HG03064 (cell line): Measurements from ENCODE around the gene LPCAT1.
"Not testable (repeated sequence)": the region's sequence is repeated elsewhere in the genome, so short reads cannot be mapped to it uniquely, and the experiment has no call there.

ENCODE experiments used
- ATAC-seq: cut with Tn5 transposase; IDR thresholded peaks from one replicate; pipeline ENCODE4 v1.9.1; 2021; ENCODE audit warnings: low read depth; ENCODE audit not compliant: unreplicated experiment

LPCAT1 gene

DNA sequence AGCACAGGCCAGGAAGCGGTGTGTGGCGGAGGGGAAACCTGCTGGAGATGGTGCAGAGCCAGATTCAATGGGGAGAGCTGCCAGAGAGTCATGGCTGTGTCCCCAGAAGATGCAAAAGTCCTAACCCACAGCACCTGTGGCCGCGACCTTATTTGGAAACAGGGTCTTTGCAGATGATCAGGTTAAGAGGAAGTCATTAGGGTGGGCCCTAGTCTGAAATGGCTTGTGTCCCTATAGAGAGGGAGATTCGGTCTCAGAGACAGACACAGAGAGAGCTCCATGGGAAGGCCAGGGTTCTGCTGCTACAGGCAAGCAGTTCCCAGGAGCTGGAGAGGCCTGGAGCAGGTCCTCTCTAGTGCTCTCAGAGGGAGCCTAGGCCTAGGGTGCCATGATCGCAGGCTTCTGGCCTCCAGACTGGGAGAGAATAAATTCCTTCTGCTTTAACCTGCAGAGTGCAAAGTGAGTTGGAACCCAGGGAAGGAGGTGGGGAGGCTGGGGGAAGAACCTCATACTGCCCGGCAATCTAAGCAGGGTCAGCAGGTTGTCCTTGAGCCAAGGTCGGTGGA, 1.9 kb upstream of the LPCAT1 start:
- no peak for ATAC-seq

DNA sequence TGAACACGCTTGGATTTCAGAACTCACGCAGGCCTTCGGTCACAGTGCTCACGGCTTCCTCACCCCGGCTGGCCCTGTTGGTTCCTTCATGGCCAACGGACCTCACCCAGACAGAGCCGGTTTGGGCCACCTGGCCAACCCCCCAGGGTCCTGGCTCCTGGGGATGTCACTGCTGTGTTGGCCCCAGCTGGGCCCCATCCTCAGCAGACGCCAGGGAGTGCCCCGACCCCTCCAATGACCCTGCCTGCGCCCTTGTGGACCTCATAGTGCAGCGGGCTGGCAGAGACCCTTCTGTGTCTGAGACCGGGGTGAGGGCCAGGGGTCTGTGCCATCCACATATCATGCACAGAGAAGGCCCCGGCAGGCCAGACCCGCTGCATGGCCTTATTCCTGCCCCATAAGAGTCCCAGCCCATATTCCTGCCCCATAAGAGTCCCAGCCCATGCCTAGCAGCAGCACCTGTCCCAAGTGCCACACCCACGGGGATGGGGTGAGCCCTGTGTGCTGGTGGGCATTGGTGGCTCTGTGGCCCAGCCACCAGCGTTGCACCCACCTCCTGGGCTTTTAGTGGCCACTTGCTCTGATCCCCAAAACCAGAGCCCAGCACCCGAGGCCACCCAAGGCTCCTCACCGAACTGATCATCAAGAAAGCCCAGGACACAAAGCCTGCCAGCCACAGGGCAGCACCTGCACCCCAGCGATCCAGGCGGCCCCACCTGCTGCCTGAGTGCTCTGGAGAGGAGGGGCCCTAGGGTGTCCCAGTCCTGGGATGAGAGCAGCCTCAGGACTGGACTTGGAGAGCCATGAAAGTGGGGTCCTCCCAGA, 1.3 kb upstream of the LPCAT1 start:
- ATAC-seq, result no peak

DNA sequence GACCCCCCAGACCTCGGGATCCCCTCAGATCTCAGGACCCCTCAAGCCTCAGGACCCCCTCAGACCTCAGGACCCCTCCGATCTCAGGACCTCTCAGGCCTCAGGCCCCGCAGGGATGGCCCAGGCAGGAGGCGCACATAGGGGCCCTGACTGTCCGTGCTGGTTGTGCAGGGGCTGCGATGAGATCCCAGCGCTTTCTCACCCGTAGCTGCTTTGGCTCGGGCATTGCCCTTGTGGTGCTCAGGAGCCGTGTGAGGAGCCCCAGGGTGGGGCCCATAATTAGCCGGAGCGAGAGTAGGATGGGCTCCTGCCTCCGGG, 680 bp upstream of the LPCAT1 start:
- no peak for ATAC-seq

DNA sequence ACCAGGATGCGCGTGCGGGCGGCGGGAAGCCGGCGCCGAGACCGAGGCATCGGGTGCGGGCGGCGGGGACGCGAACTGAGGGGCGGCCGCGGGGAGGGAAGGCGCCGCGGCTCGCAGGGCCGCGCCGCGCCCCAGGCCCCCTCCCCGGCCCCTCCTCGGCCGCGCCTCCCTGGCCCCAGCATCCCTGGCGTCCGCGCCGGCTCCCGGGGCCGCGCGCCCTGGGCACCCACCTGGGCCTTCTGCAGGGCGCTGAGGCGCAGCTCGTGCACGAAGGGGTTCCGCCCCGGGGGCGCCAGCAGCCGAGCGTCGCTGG, 324 bp downstream of the LPCAT1 start:
- peak; percentile 27 for ATAC-seq

DNA sequence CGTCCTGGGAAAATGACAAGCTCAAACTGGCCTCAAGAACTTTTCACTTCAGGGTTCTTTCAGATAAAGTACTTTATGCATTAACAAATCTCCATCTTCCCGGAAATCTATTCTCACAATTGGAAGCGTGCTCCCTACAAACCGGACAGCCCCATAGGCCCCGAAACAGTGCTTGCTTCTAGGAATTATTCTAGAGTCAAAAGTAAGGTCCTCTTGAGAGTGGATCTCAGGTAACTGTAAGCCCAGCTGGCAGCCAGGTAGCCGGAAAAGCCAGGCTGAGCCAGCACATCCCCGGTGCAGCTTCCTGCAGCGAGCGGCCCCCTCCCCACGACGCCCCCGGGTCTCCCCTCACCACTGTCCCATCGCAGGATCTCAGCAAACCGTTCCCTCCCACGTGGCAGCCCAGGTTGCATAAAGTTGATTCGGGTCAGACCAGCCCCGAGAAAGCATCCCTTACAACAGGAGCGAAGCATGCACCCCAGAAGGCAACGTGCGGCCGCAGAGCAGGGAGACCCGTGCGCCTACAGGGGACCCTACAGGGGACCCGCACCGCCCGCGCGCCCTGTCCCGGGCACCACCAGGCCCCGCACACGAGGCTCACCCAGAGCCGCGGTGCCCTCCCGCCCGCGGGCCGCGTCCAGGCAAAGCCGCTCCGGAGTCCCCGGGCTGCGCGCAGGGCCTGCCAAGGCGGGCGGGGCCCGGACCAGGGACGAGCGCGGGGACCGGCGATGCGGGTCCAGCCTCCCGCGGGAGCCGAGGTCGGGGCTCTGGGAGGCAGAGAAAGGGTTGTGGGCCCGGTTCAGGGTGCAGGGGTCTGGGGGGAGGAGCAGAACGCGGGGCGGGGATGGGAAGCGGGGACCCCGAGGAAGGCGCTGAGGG, 920 bp downstream of the LPCAT1 start:
- ATAC-seq, result peak; percentile 2

DNA sequence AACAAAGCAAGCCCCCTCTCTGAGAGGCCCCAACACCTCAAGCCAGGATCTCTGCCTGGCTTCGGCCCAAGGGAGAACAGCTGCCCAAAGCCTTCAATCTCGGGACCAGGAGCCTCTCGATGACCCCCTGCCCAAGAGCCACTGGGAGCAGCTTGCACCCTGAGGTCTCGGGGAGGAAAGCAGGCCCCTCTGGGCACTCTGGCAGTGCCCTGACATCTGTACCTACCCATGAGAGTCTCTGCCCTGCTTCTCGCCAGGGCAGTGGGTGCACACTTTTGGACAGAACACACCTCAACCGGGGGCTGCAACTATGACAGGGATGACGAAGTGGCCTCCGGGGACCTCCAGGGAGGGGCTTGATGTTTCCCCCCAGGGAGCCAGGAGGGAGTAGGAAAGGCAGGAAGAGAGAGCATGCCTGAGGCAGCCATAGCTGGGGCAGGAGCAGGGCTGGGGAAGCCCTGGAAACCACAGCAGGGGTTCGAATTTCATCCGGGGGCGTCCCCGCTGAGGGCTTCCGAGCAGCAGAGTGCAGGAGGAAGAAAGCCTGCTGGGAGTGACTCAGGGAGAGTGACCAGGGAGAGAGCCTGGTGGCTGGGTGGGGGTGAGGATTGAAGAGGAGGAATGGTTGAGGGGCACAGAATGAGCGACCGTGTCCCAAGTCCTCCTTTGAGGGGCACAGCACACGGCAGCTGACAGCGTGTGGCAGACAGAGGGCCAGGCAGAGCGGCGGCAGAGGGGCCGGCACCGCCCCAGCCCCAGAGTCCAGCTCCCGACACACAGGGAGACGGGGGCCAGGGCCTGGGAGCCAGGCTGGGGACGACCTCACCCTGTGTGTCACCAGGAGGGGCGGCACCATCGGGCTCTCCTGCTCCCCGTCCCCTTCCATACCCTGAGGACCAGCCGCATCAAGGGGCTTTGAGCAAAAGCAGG, 1.8 kb downstream of the LPCAT1 start:
- ATAC-seq, result no peak

DNA sequence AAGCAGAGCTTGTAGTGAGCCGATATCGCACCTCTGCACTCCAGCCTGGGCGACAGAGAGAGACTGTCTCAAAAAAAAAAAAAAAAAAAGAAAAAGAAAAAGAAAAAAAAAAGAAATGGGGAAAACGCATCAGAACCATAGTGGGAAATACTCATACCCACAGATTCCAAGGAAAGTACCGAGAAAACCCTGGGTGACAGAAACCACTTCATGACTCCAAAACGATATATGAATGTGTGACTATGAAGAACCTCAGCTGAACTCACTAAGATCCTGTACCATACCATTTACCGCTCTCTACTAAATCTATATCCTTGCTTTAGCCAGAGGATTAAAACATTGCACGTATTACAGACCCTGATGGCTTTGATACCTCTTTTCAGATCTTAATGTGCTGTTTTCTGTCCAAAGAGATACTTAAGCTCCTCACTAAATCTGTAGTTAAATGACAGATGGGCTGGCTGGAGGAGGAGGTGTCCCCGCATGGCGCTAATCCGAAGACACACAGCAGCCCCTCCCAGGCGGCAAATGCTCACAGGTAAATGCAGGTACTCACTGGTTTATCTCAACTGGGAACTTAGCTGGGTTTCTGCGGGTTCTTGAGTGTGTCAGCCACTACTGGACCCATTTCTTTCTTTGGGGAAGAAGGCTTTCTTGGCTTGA, 2.8 kb downstream of the LPCAT1 start:
- no peak for ATAC-seq

DNA sequence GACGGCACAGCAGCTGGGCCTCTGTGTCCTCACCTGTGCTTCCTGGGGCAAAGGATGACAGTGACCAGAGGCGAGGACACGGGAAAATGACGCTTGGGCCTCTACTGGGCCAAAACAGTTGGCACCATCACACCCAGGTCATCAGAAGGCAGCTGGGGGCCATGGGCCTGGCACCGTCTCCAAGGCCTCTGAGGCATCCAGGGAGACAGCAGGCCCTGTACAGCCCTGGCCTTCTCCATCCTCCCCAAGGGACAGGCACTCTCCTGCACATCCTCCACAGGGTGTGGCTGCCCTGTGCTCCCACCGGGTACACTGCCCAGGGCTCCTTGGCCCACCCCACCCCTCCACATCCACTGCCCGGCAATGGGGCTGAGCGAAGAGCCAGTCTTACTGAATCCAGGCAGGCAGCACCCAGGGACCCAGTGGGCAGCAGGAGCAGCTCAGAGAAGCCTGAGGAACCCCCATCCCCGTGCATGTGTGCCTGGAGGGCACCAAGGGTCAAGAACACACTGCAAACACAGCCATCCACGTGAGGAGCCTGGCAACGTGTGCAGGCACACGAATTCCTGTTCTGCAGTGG, 4.0 kb downstream of the LPCAT1 start:
- no peak for ATAC-seq

DNA sequence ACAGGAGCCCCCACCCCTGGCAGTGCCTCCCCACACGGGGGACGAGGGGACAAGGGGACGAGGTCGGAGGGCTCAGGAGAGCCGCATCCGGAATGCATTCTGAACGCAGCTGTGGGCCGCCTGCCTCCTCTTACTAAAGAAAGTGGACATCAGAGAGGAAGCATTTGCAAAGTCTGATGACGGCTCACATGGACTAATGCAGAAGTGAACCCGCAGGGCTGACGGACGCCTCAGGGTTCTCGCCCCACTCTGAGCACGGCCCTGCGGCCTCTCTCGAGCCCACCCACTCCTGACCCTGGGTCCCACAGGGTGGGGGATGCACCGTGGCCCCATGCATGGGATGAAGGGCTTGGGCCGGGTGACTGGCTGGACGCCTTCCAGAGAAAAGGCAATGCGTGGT, 5.9 kb downstream of the LPCAT1 start:
- no peak for ATAC-seq

DNA sequence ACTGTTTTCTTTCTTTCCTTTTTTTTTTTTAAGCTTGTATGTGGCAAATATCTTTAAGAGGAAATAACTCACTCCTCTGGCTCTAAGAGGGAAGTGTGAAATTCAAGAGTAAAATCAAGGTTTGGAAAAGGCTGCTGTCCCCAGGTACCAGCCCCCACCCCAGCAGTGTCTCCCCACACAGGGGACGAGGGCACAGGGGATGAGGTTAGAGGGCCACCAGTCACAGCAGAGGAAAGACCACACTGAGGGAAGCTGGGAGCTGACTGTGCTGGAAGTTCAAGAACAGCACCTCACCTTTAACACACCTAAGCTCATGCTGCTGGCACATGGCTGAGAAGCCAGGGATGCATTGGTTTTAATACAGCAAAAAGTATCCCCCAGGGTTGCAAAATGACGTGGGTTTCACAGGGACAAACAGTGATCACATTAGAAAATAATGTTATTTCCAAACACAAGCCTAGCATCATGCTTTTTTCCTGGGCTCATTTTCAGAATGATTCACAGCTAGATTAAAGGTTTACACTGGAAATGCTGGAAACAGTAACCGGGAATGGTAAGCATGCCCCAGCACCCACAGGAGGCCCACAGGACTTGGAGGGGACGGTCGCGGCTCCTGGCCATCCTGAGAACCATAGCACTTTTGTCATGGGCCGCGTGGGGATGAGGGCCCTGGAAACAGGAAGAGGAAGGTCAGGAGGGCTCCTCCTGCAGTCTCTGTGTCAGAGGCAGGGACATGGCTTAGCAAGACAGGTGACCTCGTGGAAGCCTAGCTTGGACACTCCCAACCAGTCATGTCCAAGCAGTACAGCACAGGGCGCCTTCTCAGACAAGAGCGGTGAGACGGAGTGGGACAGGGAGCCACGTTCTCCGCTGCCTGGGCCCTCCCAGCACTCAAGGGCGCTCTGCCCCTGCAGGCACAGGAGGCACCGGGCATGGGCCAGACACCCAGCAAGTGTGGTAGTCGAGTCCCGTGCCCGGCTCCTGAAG, 6.9 kb downstream of the LPCAT1 start:
- no peak for ATAC-seq

DNA sequence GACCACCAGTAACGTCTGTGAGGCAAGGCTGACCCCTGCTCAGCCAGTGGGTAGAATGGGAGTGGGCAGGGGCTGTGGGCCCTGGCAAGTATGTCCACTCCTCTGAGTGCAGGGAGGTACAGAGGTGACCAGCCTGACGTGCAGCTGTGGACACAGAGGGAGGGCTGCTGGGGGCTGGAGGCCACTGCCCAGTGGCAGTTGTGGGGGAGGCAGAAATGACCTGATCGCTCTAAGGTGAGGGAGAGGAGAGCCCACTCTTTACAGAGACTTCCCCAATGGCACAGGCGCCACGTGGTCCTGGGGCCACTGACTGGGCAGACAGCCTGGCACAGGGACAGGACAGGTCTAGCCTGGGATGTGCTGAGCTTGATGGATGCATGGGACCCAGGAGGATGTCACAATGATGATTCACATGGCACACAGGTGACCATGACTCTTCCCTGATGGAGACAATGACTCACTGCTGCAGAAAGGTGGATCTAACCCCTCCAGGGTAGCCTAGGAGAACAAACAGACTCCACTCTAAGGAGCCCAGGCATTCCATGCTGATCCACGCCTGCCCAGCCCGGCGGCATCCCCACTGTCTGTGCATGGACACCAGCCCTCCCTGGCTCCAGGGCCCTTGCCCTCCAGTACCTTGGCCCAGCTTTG, 7.7 kb downstream of the LPCAT1 start:
- no peak for ATAC-seq

DNA sequence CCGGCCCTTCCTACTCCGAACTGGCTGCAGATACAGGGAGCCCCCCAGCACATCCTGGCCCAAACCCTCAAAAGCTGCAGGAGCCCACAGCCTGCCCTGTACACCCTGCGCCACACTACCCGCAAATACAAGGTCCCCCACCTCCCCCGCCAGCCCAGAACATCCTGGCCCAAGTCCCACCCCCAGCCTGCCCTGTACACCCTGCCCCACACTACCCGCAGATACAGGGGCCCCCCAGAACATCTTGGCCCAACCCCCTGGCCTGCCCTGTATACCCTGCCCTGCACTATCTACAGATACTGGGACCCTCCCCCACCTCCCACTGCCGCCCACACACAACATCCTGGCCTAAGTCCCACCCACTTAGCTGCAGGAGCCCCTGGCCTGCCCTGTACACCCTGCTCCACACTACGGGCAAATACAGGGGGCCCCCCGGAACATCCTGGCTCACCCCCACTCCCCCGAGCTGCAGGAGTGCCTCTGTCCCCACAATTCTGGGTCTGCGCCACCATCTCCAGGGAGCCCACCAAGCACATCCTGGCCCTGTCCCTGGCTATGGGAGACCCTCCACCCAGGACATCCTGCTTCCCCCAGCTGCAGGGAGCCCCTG, 8.3 kb downstream of the LPCAT1 start:
- ATAC-seq, result no peak

DNA sequence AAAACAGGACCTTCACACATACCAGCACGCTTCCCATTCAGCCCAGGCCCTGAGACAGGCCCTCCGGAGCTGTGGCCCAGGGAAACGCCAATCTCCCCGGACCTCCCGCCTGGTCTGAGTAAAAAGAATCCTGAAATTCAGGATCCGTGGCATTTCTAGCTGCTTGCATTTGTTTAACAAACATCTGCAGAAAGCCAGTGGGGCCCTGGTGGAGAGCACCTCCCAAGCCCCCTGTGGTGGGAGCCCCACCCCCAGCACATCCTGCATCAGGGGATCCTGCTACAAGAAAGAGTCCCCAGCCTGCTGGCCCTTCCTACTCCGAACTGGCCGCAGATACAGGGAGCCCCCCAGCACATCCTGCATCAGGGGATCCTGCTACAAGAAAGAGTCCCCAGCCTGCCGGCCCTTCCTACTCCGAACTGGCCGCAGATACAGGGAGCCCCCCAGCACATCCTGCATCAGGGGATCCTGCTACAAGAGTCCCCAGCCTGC, 8.9 kb downstream of the LPCAT1 start:
- not testable (repeated sequence) for ATAC-seq

DNA sequence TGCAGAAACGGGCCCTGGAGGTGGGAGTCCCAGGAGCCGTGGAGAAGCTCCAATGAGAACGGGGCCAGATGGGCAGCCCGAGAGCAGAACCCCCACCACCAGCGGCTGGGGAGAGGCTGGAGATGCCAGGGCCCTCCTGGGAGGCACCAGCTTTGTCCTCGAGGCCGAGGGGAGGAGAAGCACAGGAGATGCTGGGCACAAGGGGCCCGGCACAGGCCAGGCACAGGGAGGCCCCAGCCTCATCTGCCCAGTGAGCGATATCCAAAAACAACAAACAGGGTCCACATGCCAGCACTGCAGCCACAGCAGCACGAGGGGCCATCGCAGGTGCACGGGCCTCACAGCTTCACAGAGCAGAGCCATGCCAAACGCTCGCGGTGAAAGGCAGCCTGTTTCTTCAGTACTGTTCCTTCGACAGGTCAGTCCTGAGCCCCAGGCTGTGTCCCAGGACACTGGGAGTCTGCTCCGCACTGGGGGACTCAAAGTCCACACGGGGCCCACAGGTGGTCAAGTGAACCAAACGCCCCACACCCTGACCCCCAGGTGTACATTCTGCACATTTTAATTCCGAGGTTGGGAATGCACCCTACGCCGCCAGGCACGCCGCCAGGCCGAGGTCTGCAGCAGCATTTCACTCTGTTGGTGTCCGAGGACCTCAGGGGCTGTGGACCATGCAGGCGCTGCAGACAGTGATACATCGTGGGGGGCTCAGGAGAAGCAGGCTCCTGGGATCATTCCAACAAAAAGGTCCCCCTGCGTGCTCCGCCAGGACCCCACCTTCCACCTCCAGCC, 9.5 kb downstream of the LPCAT1 start:
- no peak for ATAC-seq

DNA sequence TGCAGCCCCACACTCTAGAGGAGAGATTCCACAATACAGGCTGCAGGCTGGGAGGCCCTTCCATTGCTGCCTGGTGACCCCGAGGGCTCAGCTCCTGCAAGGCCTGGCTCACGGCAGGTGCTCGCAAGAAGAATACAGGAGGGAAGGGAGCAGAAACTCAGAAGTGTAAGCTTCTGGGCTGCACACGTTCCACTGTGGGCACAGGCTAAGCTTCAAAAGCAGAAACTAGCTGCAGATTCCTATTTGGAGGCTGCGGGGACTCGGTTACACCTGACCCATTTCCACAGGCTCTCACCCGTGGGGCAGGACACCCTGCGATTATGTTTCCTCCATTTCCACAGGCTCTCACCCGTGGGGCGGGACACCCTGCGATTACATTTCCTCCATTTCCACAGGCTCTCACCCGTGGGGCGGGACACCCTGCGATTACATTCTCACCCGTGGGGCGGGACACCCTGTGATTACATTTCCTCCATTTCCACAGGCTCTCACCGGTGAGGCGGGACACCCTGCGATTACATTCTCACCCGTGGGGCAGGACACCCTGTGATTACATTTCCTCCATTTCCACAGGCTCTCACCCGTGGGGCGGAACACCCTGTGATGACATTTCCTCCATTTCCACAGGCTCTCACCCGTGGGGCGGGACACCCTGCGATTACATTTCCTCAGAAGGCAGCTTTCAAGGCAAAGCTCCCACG, 10.3 kb downstream of the LPCAT1 start:
- ATAC-seq, result no peak
